Spleen (tissue), 11 donors: Measurements from ENCODE around the gene USHBP1. TPM values are rescaled to one million over a fixed set of nuclear protein-coding genes. Genes with fewer than 3 reads are reported as not detected.

Experiments used
- DNase-seq: peaks from one replicate; pipeline ENCODE4 v3.0.0-alpha.2; 2020
- H3K27ac ChIP-seq, 8 donors: fragments of 200-600 bp; sonication (generic) in 7 of 8; 1 replicate in 4 of 8; 2 replicates in 4 of 8; pipeline versions ENCODE4 v1.5.0 to v1.8.0; 2016 to 2021; ENCODE audit warnings: inconsistent platforms in 4 of 8, mild to moderate bottlenecking in 4 of 8, moderate library complexity in 1 of 8
- H3K27me3 ChIP-seq, 7 donors: fragments of 200-600 bp; sonication (generic) in 6 of 7; replicated peaks in 1 of 7; 1 replicate in 4 of 7; 2 replicates in 3 of 7; pipeline versions ENCODE4 v1.5.0 to v1.8.0; 2016 to 2021; ENCODE audit warnings: inconsistent platforms in 3 of 7, mild to moderate bottlenecking in 1 of 7
- H3K36me3 ChIP-seq, 6 donors: fragments of 200-600 bp; sonication (generic) in 5 of 6; 1 replicate in 4 of 6; 2 replicates in 2 of 6; pipeline versions ENCODE4 v1.5.0 to v1.8.0; 2016 to 2021; ENCODE audit warnings: inconsistent platforms in 2 of 6
- H3K4me1 ChIP-seq, 6 donors: fragments of 200-600 bp; sonication (generic) in 5 of 6; 1 replicate in 3 of 6; 2 replicates in 3 of 6; pipeline versions ENCODE4 v1.5.0 to v1.8.0; 2016 to 2021; ENCODE audit warnings: inconsistent platforms in 3 of 6
- H3K4me3 ChIP-seq, 8 donors: fragments of 200-600 bp; sonication (generic) in 7 of 8; 1 replicate in 4 of 8; 2 replicates in 4 of 8; pipeline versions ENCODE4 v1.5.0 to v1.8.0; 2016 to 2021; ENCODE audit warnings: inconsistent platforms in 4 of 8, mild to moderate bottlenecking in 4 of 8, moderate library complexity in 2 of 8
- H3K9me3 ChIP-seq, 8 donors: fragments of 200-600 bp; sonication (generic) in 7 of 8; 1 replicate in 4 of 8; 2 replicates in 4 of 8; pipeline versions ENCODE4 v1.5.0 to v1.8.0; 2016 to 2021; ENCODE audit warnings: inconsistent platforms in 4 of 8
- CTCF ChIP-seq, 11 experiments: fragments of 200-600 bp in 7 of 11; fragments of 450-650 bp in 4 of 11; sonication (generic) in 4 of 11; IDR thresholded peaks in 8 of 11; conservative IDR thresholded peaks in 3 of 11; 1 replicate in 7 of 11; 2 replicates in 4 of 11; pipeline versions ENCODE4 v1.4.0 to v1.8.0; 2016 to 2021; ENCODE audit warnings: antibody characterized with exemption in 11 of 11, inconsistent platforms in 4 of 11, mild to moderate bottlenecking in 1 of 11
- POLR2A ChIP-seq, 3 donors: fragments of 450-650 bp; IDR thresholded peaks; one replicate each; pipeline ENCODE4 v1.5.1; 2017; ENCODE audit warnings: antibody characterized with exemption in 3 of 3, mild to moderate bottlenecking in 1 of 3
- POLR2AphosphoS5 ChIP-seq, 3 donors: sonication (generic); formaldehyde crosslinking; IDR thresholded peaks; one replicate each; pipeline ENCODE4 v1.5.1; 2017; ENCODE audit warnings: antibody characterized with exemption in 3 of 3
- WGBS, 5 donors: extraction: QIAGEN DNeasy Blood & Tissue Kit in 3 of 5; methylation state at CpG; one replicate each; pipeline versions ENCODE4 v1.1.5 to v1.1.7; 2013 to 2018; 5-methylcytosine and 5-hydroxymethylcytosine counted together
- intact Hi-C: fragments of 100-400 bp; cut with DNase I; formaldehyde crosslinking; loops from one replicate; pipeline ENCODE4 v1.15.0; 2023; ENCODE audit warnings: low total_unique reads
- polyA plus RNA-seq, 3 donors: library from polyadenylated mRNA; stranded (reverse); fragments of 200-250 nt; gene quantifications; one replicate each; pipeline ENCODE4 v1.2.1, GENCODE V29; 2013
- total RNA-seq, 7 donors: library from RNA; depleted of rRNA in 3 of 7; stranded (reverse); fragments of >200 nt in 3 of 7; fragmentation: NEBNext Ultra II Directional in 4 of 7; extraction: Animal tissue kit (Norgen Biotek cat#: 25700) in 4 of 7; gene quantifications; one replicate each; pipeline versions ENCODE4 v1.1.0 to v1.2.1, GENCODE V29; 2016 to 2021
- donor health status: healthy with polysubstance abuse.
- donor health status: DM: no; HTN: no; CAD: no; lungs with moderate emphysema.
- donor health status: DM: no; HTN: no; CAD: no.
- donor health status: Bipolar disorder and iron deficiency.
- donor health status: healthy.
- donor health status: DM: no; HTN: no; CAD: no.
- donor health status: DM: yes; HTN: yes; CAD: no.

Gene USHBP1
- total and polyA plus RNA-seq, 10 donors = 3.1 to 16.6 (median 8.3) TPM

- DNase-seq = peak; percentile 76
- intact Hi-C loops = no loop called here
Observed at GRCh38 chr19:17211547-17212446, 52.7 kb downstream of the USHBP1 start.

GRCh38 chr19:17210296-17210695, 54.2 kb downstream of the USHBP1 start:
- WGBS, 5 donors = 83 to 93% (median 89%) methylated on average over 8 to 14 of the region's 14 CpGs
- DNase-seq = peak; percentile 64
- Histone ChIP-seq H3K4me1 (peaks cover 4 to 14% (median 10%) of the 10 kb centered on the region in 6 donors), H3K27me3 (no peaks in the 10 kb centered on the region), H3K9me3 (no peaks in the 10 kb centered on the region), H3K27ac (peak overlapping the region in 1 of 8 donors; percentile 50), H3K4me3 (no peak overlapping the region), H3K36me3 (peaks cover 0 to 85% (median 73%) of the 10 kb centered on the region in 6 donors)
- no peak for TF ChIP-seq CTCF (IDR thresholded peaks at IDR 0.05 in 8 of 11, conservative IDR thresholded peaks at IDR 0.05 in 3 of 11)
- no peak for TF ChIP-seq POLR2A (IDR thresholded peaks at IDR 0.05)
- no peak for TF ChIP-seq POLR2AphosphoS5 (IDR thresholded peaks at IDR 0.05)
- intact Hi-C loops = no loop called here

More at GRCh38 chr19:17211547-17212446, 52.7 kb downstream of the USHBP1 start:
- peak in 1 of 3 donors; percentile 43 for TF ChIP-seq POLR2AphosphoS5 (IDR thresholded peaks at IDR 0.05)
- no peak for TF ChIP-seq POLR2A (IDR thresholded peaks at IDR 0.05)
- Histone ChIP-seq H3K27ac (no peak overlapping the region), H3K36me3 (peaks cover 0 to 81% (median 58%) of the 10 kb centered on the region in 6 donors), H3K27me3 (no peaks in the 10 kb centered on the region), H3K4me3 (no peak overlapping the region), H3K9me3 (no peaks in the 10 kb centered on the region), H3K4me1 (peaks cover 4 to 24% (median 20%) of the 10 kb centered on the region in 6 donors)
- WGBS, 5 donors = 91 to 96% (median 95%) methylated on average over 36 to 58 of the region's 58 CpGs

GRCh38 chr19:17209126-17210036, 55.2 kb downstream of the USHBP1 start:
- Histone ChIP-seq H3K9me3 (no peaks in the 10 kb centered on the region), H3K4me1 (peaks cover 0 to 7% (median 3%) of the 10 kb centered on the region in 6 donors), H3K27me3 (no peaks in the 10 kb centered on the region), H3K36me3 (peaks cover 0 to 95% (median 80%) of the 10 kb centered on the region in 6 donors), H3K27ac (peak overlapping the region in 1 of 8 donors; percentile 50), H3K4me3 (no peak overlapping the region)
- TF ChIP-seq POLR2AphosphoS5 (IDR thresholded peaks at IDR 0.05) = peak in 2 of 3 donors; percentile 16 to 51
- TF ChIP-seq CTCF (IDR thresholded peaks at IDR 0.05 in 8 of 11, conservative IDR thresholded peaks at IDR 0.05 in 3 of 11) = no peak
- DNase-seq = peak; percentile 78
- WGBS, 5 donors = 75 to 85% (median 77%) methylated on average over 18 to 28 of the region's 28 CpGs
- intact Hi-C loops = no loop called here

GRCh38 chr19:17206736-17207581, 57.6 kb downstream of the USHBP1 start:
- no peak overlapping the region for H3K4me3 ChIP-seq
- 88 to 93% (median 92%) methylated on average over 13 to 25 of the region's 25 CpGs for WGBS, 5 donors
- DNase-seq = peak; percentile 69
- no peak overlapping the region for H3K27ac ChIP-seq
- intact Hi-C loops = no loop called here
- H3K36me3 ChIP-seq = peaks cover 0 to 100% (median 91%) of the 10 kb centered on the region in 6 donors
- H3K9me3 ChIP-seq = no peaks in the 10 kb centered on the region
- H3K4me1 ChIP-seq = peaks cover 0 to 5% (median 2%) of the 10 kb centered on the region in 6 donors
- no peaks in the 10 kb centered on the region for H3K27me3 ChIP-seq
- TF ChIP-seq CTCF (IDR thresholded peaks at IDR 0.05 in 8 of 11, conservative IDR thresholded peaks at IDR 0.05 in 3 of 11) (no peak), POLR2A (IDR thresholded peaks at IDR 0.05) (no peak), POLR2AphosphoS5 (IDR thresholded peaks at IDR 0.05) (peak in 1 of 3 donors; percentile 28)
